HepG2 (cell line): Measurements from ENCODE around the gene DRAXIN. TPM values are rescaled to one million over a fixed set of nuclear protein-coding genes. Genes with fewer than 3 reads are reported as not detected.

Source experiments
- ATAC-seq: fragments of 200-7000 bp; cut with Tn5 transposase; 3 replicates; pipeline ENCODE4 v1.9.1; 2020; ENCODE audit warnings: mild to moderate bottlenecking, moderate library complexity
- BruUV-seq: library from RNA; stranded (reverse); fragments of 400-500 nt; replicated peaks from 2 replicates; lab custom pipeline; 2021; lab: Mats Ljungman, UMichigan
- CTCF ChIA-PET: fragments of 300-600 bp; formaldehyde crosslinking; extraction: SDS; loops from one replicate; lab custom pipeline; 2021; ENCODE audit warnings: low total read pairs, inconsistent platforms, low intra/inter-chr PET ratio; lab: Yijun Ruan, JAX
- POLR2A ChIA-PET: fragments of 350-600 bp; sonication (Branson Sonifier 250); formaldehyde crosslinking; loops from one replicate; lab custom pipeline; 2020; ENCODE audit warnings: antibody characterized with exemption, inconsistent platforms; lab: Yijun Ruan, JAX
- DNase-seq: peaks from one replicate; pipeline ENCODE4 v3.0.0-alpha.2; 2015; ENCODE audit warnings: low spot score
- FAIRE-seq: peaks from 3 replicates; lab custom pipeline; 2011; peaks lifted over from hg19 to GRCh38; lab: Jason Lieb, UNC
- H2AFZ ChIP-seq: one replicate; pipeline ENCODE4 v1.6.1; 2011; ENCODE audit warnings: low read length, inconsistent platforms
- H3K27ac ChIP-seq: fragments of 300-600 bp; 3 replicates; pipeline ENCODE4 v1.8.0; 2011; ENCODE audit warnings: mixed run types, mild to moderate bottlenecking, mixed read lengths, low read length, inconsistent platforms; ENCODE audit not compliant: insufficient read depth; ENCODE audit errors: extremely low read length
- H3K27me3 ChIP-seq, 2 experiments: fragments of 200-600 bp in 1 of 2; 2 replicates in 1 of 2; 3 replicates in 1 of 2; pipeline versions ENCODE4 v1.6.0 to v1.8.0; 2011; ENCODE audit warnings: low read length in 2 of 2, mild to moderate bottlenecking in 2 of 2, moderate library complexity in 2 of 2, inconsistent platforms in 1 of 2; ENCODE audit not compliant: insufficient read depth in 2 of 2, control insufficient read depth in 1 of 2
- H3K36me3 ChIP-seq, 2 experiments: fragments of 200-600 bp in 1 of 2; replicated peaks in 1 of 2; 2 replicates in 1 of 2; 3 replicates in 1 of 2; pipeline versions ENCODE4 v1.5.1 to v1.8.0; 2011; ENCODE audit warnings: low read length in 2 of 2, inconsistent platforms in 1 of 2; ENCODE audit not compliant: insufficient read depth in 2 of 2, control insufficient read depth in 1 of 2
- H3K4me1 ChIP-seq: 2 replicates; pipeline ENCODE4 v1.5.1; 2012; ENCODE audit warnings: low read length, inconsistent platforms; ENCODE audit not compliant: insufficient read depth
- H3K4me2 ChIP-seq: 2 replicates; pipeline ENCODE4 v1.6.0; 2011; ENCODE audit warnings: low read depth, low read length, inconsistent platforms
- H3K4me3 ChIP-seq, 3 experiments: fragments of 200-600 bp in 1 of 3; sonication (generic), shearing (Covaris generic) in 1 of 3; replicated peaks in 1 of 3; 2 replicates each; pipeline ENCODE4 v1.5.1; 2011 to 2016; ENCODE audit warnings: low read length in 3 of 3, inconsistent platforms in 2 of 3, low read depth in 2 of 3, mild to moderate bottlenecking in 2 of 3, control low read depth in 1 of 3, mixed read lengths in 1 of 3; ENCODE audit not compliant: insufficient read depth in 1 of 3
- H3K79me2 ChIP-seq: one replicate; pipeline ENCODE4 v1.6.1; 2011; ENCODE audit warnings: low read length, inconsistent platforms; ENCODE audit not compliant: insufficient read depth
- H3K9ac ChIP-seq: 2 replicates; pipeline ENCODE4 v1.6.0; 2011; ENCODE audit warnings: mild to moderate bottlenecking, low read depth, low read length, inconsistent platforms; ENCODE audit not compliant: insufficient read depth
- H3K9me3 ChIP-seq: 2 replicates; pipeline ENCODE4 v1.5.1; 2012; ENCODE audit warnings: mild to moderate bottlenecking, low read length
- H4K20me1 ChIP-seq: 2 replicates; pipeline ENCODE4 v1.6.0; 2011; ENCODE audit warnings: inconsistent platforms, mild to moderate bottlenecking, low read length, moderate library complexity; ENCODE audit not compliant: insufficient read depth
- DRAP1 ChIP-seq: IDR thresholded peaks from 2 replicates; pipeline ENCODE4 v1.6.1; 2016; ENCODE audit warnings: missing genetic modification reagents, missing compliant biosample characterization
- MATR3 ChIP-seq: sonication (generic); formaldehyde crosslinking; IDR thresholded peaks from 2 replicates; pipeline ENCODE4 v1.4.0; 2020; ENCODE audit warnings: missing genetic modification reagents
- PHF8 ChIP-seq: sonication (generic); formaldehyde crosslinking; IDR thresholded peaks from 2 replicates; pipeline ENCODE4 v1.5.0; 2020; ENCODE audit warnings: missing genetic modification reagents
- ZNF33B ChIP-seq: sonication (generic); formaldehyde crosslinking; IDR thresholded peaks from 2 replicates; pipeline ENCODE4 v1.5.1; 2020; ENCODE audit warnings: mild to moderate bottlenecking, missing genetic modification reagents
- ZNF773 ChIP-seq: sonication (generic); formaldehyde crosslinking; IDR thresholded peaks from 2 replicates; pipeline ENCODE4 v1.4.0; 2020; ENCODE audit warnings: missing genetic modification reagents, borderline replicate concordance
- WGBS: methylation state at CpG from one replicate; pipeline ENCODE4 v1.1.6; 2017; ENCODE audit warnings: low lambda C conversion rate; 5-methylcytosine and 5-hydroxymethylcytosine counted together
- in situ Hi-C: cut with HindIII; loops from 2 replicates; pipeline ENCODE4 v1.10.0; 2017; ENCODE audit warnings: low pct_unique_long_range_greater_than_20kb; ENCODE audit not compliant: extremely low pct_ligation_motif_present
- intact Hi-C: fragments of 100-400 bp; cut with micrococcal nuclease; formaldehyde crosslinking; loops from one replicate; pipeline ENCODE4 v1.10.0; 2022; ENCODE audit not compliant: unreplicated experiment
- polyA plus RNA-seq, 8 experiments: library from polyadenylated mRNA; depleted of rRNA in 3 of 8; stranded (reverse) in 7 of 8; unstranded in 1 of 8; fragments of >200 nt; fragmentation: Illumina TruSeq in 4 of 8; extraction: Trizol in 4 of 8; gene quantifications; 2 replicates each; pipeline versions ENCODE4 v1.2.1 to v1.2.3, GENCODE V29; 2011 to 2016; ENCODE audit warnings: low read depth in 4 of 8, missing spikeins in 1 of 8, mixed read lengths in 1 of 8; ENCODE audit not compliant: insufficient read depth in 1 of 8
- total RNA-seq, 5 experiments: library from RNA; depleted of rRNA; stranded (reverse); fragments of >200 nt; fragmentation: Illumina TruSeq; extraction: Trizol; gene quantifications; 2 replicates each; pipeline ENCODE4 v1.2.3, GENCODE V29; 2016; ENCODE audit warnings: low read depth in 1 of 5
- TF ChIP-seq, protein P1 (sequence below): sonication (generic); formaldehyde crosslinking; IDR thresholded peaks from 2 replicates; pipeline ENCODE4 v1.8.1; 2023; ENCODE audit warnings: missing genetic modification reagents, inconsistent platforms, borderline replicate concordance

The DRAXIN gene
- total and polyA plus RNA-seq, 2 of the 13 experiments (the other 11 are each of a cell fraction or from before 2014, with no cell fraction given): 0.02 TPM; not detected in 1

DNA sequence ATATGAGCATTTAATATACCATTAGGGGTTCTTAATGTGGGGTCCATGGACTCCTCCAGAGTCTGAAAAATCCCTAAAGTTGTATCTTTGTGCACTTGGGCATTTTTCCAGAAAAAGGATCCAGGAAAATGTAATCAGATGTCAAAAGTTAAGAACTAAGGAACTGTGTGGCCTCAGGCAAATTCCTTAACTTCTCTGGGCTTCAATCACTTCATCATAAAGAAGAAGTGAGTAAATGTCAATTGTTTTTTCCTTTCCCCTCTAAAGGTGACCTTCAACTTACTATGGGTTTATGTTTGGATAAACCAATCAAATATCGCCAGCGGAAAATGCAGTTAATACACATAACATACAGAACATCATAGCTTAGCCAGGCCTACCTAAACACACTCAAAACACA is 13.1 kb upstream of the DRAXIN start:
- intact Hi-C loops: no loop called here
- WGBS: 98% methylated on average over 2 of the region's 2 CpGs
- no TSS peak for BruUV-seq

More for the DNA sequence above, 13.1 kb upstream of the DRAXIN start:
- H3K4me3 ChIP-seq: no peak overlapping the region
- H4K20me1 ChIP-seq: no peaks in the 10 kb centered on the region
- H3K27ac ChIP-seq: no peak overlapping the region
- H3K9me3 ChIP-seq: no peaks in the 10 kb centered on the region
- ChIA-PET POLR2A (no interaction called here), CTCF (no interaction called here)
- no peak overlapping the region for H3K4me2 ChIP-seq
- H3K4me1 ChIP-seq: peaks cover 23% of the 10 kb centered on the region
- DNase-seq (no peak), FAIRE-seq (no peak), ATAC-seq (no peak)
- TF ChIP-seq PHF8 (CRISPR knock-in tag) (no peak), ZNF33B (no peak), ZNF773 (CRISPR knock-in tag) (no peak), DRAP1 (CRISPR knock-in tag) (no peak), MATR3 (no peak)
- TF ChIP-seq, protein P1, sequence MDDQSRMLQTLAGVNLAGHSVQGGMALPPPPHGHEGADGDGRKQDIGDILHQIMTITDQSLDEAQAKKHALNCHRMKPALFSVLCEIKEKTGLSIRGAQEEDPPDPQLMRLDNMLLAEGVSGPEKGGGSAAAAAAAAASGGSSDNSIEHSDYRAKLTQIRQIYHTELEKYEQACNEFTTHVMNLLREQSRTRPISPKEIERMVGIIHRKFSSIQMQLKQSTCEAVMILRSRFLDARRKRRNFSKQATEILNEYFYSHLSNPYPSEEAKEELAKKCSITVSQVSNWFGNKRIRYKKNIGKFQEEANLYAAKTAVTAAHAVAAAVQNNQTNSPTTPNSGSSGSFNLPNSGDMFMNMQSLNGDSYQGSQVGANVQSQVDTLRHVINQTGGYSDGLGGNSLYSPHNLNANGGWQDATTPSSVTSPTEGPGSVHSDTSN (CRISPR knock-in tag): no peak
- peaks cover 0 to 19% of the 10 kb centered on the region in 2 experiments; a peak in 3 of 5 replicates for H3K27me3 ChIP-seq
- no peaks in the 10 kb centered on the region for H3K79me2 ChIP-seq
- peaks cover 10 to 34% of the 10 kb centered on the region in 2 experiments for H3K36me3 ChIP-seq
- in situ Hi-C loops: no loop called here
- H3K9ac ChIP-seq: no peak overlapping the region
- no peak overlapping the region for H2AFZ ChIP-seq
